Measurements from ENCODE around the gene HSPB7.
A peak's percentile ranks its signal among the peaks of the same experiment; 100 is the strongest.
"Not testable (repeated sequence)": the region's sequence is repeated elsewhere in the genome, so short reads cannot be mapped to it uniquely, and the experiment has no call there.

Gene HSPB7

DNA sequence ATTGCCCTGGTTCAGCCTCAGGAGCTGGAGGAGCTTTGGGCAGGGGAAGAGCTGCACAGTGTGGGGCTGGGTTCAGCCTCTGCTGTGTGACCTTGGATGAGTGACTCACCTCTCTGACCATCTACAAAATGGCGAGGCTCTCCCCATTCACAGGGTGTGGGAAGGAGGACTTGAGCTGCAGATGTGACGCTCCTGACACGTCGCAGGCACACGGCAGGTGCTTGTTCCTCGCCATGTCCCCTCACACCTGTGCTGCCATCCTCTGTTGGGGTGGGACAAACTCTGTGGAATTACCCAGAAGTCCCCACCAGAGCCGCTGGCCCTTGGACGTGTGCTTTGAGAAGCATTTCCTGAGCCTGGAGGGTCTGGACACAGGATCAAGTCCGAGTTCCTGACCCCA, 3.0 kb upstream of the HSPB7 start:
- DNase-seq: not testable (repeated sequence)

DNA sequence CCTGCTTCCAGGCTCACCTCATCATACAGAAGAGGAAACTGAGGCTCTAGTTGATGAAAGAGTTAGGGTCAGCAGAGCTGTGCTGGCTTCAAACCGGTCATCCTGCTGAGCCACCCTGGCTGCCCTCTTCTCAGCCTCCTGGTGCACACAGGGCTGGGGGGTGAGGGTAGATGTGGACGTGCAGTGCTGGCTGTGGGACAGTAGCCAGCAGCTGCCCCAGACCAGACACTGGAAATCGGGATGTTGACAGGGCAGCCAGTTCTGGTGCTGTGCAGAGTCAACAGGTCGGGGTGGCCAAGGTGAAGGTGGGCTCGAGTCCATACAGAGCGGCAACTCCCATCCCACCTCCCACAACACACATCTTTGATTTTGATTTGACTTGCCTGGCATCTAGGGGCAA, 2.5 kb upstream of the HSPB7 start:
- no peak for DNase-seq

- DNase-seq: no peak
These were observed 1.9 kb upstream of the HSPB7 start for GRCh38 chr1:16019644-16020277.

- DNase-seq: no peak
These were observed 1.2 kb upstream of the HSPB7 start for GRCh38 chr1:16018749-16019643.

GRCh38 chr1:16018308-16018707, 465 bp upstream of the HSPB7 start:
- DNase-seq: no peak

GRCh38 chr1:16017076-16017460, 775 bp downstream of the HSPB7 start:
- DNase-seq: no peak

DNA sequence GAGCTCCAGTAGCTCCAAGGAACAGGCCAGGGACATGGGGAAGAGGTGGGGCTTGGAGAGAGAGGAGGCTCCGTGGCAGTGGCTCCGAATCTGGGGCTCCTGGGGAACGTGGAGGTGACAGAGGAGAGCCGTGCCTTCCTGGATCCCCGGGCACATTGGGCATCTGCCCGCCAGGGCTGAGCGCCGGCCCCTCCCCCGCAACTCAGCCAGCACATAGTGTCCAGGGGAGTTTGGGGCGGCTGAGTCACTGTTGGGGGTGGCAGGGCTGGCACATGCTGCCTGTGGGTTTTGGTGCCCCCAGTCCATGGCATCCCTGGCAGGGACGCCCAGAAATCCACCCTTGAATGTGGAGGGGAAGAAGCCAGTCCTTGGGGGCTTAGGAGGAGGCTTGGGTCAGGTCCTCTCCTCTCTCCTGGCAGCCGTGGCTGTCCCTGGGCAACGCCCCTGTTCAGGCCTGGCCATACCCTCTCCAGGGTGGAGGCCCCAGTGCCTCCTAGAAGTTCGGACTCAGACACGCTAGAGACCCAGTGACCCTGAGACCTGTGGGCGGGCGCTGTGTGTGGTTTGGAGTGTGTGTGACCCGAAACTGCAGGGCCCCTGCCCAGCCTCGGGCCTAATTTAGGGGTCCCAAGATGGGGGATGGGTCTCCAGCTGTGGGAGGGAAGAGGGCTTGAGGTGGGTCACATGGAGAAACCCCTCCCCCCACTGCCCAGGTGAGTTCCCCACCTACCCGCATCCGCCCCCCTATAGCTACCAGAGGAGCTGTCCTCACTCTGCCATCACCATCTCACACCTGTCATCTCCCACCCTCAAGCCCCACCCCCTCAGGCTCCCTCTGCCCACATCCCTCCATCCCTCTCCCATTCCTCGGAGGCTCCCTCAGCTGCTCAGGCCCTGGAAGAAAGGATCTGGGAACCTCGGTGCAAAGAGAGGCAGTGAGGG, 1.6 kb downstream of the HSPB7 start:
- no peak for DNase-seq

DNA sequence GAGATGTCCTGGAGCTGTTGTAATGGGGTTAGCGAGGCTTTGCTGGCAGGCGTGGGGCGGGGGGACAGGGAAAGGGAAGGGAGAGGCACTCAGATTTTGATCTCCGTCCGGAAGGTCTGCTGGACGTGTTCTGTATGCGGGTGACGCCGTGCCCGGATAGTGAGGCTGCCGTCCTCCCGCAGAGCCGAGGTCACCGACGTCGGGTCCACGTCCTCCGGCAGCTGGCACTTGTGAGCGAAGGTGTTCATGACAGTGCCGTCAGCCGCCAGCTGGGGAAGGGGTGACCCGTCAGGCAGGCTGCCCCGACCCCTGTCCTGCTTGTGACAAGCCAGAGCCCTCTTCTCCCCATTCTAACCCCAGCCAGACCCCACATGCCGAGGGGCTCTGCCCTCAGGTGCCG, 2.4 kb downstream of the HSPB7 start:
- no peak for DNase-seq

GRCh38 chr1:16014509-16015482, 3.0 kb downstream of the HSPB7 start:
- DNase-seq: no peak

DNA sequence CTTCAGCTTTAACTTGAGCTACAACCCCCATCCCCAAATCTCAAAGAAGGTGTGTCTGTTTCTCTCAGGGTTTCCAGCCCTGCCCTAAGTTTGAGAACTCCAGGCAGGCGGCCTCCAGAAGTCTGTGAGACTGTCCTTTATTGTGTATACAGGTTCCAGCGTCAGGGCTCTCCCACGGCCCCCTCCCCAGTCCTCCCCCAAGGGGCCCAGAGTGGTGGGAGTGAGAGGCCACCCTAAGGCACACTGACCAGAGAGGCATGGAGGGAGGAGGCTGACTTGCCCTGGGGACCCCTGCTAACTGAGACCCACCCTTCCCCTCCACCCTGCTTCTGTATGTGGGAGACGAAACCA, 4.0 kb downstream of the HSPB7 start:
- DNase-seq: no peak

GRCh38 chr1:16013220-16013907, 4.5 kb downstream of the HSPB7 start:
- peak; percentile 17 to 31 for DNase-seq

DNA sequence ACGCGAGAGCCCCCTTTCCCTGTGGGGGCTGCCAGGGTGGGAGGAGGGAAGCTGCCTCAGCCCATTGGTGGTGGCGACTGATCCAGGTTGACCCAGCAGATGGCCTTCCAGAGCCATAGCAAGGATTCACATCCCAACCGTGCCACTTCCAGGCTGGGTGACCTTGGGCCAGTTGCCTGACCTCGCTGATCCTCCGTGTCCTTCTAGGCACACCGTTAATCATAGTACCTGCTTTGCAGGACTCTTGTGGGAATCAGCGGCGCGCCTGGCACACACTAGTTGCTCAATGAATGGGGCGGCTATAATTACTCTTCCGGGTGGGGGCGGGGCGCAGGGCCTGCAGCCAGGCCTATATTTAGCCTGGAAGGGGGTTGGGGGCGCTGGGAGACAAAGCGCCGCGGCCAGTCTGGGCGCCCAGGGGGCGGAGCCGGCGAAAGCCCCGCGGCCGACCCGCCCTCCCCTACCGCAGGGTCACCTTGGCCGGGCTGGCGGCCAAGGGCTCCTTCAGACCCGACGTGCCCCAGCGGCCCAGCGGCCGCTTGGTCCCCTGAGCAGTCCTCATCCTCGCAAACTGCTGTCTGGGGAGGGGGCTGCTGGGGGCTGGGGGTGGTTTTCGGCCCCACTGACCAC, 5.1 kb downstream of the HSPB7 start:
- DNase-seq: peak; percentile 29 to 32

- no peak for DNase-seq
These were observed 5.8 kb downstream of the HSPB7 start for GRCh38 chr1:16011936-16012589.

DNA sequence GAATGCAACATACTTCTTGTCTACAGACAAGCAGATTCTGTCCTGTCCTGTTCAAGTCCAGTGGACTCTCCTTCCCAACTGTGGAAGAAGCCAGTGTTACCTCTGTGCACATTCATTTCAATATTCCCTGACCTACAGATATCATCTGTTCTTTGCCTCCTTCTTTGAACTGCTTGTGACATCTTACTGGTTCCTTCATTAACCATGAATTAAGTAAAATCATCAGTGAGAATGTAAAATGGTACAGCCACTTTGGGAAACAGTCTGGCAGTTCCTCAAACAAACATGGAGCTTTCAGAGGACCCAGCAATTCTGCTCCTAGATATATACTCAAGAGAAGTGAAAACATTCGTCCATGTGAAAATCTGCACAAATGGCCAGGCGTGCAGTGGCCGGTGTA, 7.0 kb downstream of the HSPB7 start:
- no peak for DNase-seq

GRCh38 chr1:16009678-16010077, 8.2 kb downstream of the HSPB7 start:
- DNase-seq: no peak

- peak; percentile 39 to 89 for DNase-seq
These were observed 8.8 kb downstream of the HSPB7 start for GRCh38 chr1:16009030-16009460.

DNA sequence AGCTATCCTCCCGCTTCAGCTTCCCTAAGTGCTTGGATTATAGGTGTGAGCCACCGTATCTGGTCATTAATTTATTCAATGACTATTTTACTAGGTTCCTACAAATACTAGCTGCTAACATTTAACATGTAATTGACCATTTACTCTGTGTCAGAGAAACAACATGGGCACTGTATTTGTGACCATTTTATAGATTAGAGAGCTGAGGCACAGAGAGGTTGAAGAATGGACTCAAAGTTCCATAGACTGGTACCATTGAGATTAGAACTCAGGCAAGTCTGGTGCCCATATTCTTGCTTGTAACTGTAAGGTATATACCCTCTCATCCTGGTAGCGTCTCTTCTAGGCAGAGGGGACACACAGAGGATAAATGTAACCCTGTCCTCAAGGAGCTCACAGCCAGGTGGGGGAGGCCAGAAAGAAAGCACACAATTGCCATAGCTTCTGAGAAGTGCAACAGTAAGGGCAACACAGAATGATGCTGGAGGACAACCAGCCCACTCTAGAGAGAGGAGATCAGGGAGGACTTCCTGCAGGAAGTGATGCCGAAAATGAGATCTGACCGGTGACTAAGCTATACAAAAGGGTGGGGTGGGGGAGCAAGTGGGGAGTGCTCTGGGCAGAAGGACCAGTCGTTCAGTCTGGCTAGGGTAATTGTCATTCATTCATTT, 10.0 kb downstream of the HSPB7 start:
- DNase-seq: no peak

GRCh38 chr1:16006552-16007485, 11.0 kb downstream of the HSPB7 start:
- DNase-seq: no peak

GRCh38 chr1:16006010-16006409, 11.8 kb downstream of the HSPB7 start:
- no peak for DNase-seq

All from inflammatory macrophage treated with lipopolysaccharide for 1 hour (primary cell).